Brain microvascular endothelial cell (primary cell): ENCODE measurements around the gene B4GALT4.
A peak's percentile ranks its signal among the peaks of the same experiment; 100 is the strongest.

Experiments
- DNase-seq: peaks from one replicate; pipeline ENCODE4 v3.0.0-alpha.2; 2020
- H3K27ac ChIP-seq: fragments of 250-450 bp; sonication (Bioruptor Pico); 2 replicates; pipeline ENCODE4 v1.5.1; 2020; ENCODE audit warnings: mild to moderate bottlenecking, moderate library complexity
- H3K27me3 ChIP-seq: fragments of 250-450 bp; sonication (Bioruptor Pico); replicated peaks from 2 replicates; pipeline ENCODE4 v1.5.1; 2020; ENCODE audit warnings: mild to moderate bottlenecking
- H3K36me3 ChIP-seq: fragments of 250-450 bp; sonication (Bioruptor Pico); replicated peaks from 2 replicates; pipeline ENCODE4 v1.5.1; 2020; ENCODE audit warnings: mild to moderate bottlenecking
- H3K4me3 ChIP-seq: 2 replicates; pipeline ENCODE4 v1.5.1; 2011; ENCODE audit warnings: low read depth, mild to moderate bottlenecking, control low read depth, low read length, moderate library complexity
- in situ Hi-C: cut with HindIII; loops from 2 replicates; pipeline ENCODE4 v1.10.0; 2017; ENCODE audit warnings: low sequenced_read_pairs, low pct_ligation_motif_present
- TF ChIP-seq, protein P1 (sequence below): IDR thresholded peaks from 2 replicates; pipeline ENCODE4 v1.5.1; 2011; ENCODE audit warnings: low read depth, mild to moderate bottlenecking, moderate library complexity, low read length, control low read depth, inconsistent platforms; ENCODE audit errors: missing control alignments

B4GALT4 gene

DNA sequence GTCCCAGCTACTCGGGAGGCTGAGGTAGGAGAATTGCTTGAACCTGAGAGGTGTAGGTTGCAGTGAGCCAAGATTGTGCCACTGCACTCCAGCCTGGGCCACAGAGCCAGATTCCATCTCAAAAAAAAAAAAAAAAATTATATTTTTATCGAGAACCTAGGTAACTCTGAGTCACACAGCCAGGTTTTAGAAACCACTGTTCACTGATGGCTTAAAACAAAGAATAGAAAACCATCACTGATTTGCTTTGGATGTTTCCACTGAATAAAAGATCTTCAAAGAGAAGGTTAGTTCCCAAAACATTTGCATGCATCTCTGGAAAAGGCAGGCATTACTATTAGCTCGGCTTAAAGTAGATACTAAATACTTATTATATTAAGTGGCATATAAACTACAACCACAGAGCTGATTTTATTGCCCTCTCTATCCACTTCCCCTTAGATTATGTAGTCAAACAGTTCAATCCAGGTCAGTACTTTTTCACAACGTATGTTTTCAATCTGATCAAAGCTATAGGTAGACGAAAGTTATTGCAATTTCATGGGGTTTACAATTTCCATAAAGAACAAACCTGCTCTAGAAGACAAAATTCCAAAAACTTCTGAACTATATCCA, 1.4 kb downstream of the B4GALT4 start:
- DNase-seq, result no peak
- Histone ChIP-seq H3K27me3 (no peaks in the 10 kb centered on the region), H3K4me3 (peak overlapping the region; percentile 68), H3K27ac (no peak overlapping the region), H3K36me3 (no peaks in the 10 kb centered on the region)
- TF ChIP-seq, protein P1, sequence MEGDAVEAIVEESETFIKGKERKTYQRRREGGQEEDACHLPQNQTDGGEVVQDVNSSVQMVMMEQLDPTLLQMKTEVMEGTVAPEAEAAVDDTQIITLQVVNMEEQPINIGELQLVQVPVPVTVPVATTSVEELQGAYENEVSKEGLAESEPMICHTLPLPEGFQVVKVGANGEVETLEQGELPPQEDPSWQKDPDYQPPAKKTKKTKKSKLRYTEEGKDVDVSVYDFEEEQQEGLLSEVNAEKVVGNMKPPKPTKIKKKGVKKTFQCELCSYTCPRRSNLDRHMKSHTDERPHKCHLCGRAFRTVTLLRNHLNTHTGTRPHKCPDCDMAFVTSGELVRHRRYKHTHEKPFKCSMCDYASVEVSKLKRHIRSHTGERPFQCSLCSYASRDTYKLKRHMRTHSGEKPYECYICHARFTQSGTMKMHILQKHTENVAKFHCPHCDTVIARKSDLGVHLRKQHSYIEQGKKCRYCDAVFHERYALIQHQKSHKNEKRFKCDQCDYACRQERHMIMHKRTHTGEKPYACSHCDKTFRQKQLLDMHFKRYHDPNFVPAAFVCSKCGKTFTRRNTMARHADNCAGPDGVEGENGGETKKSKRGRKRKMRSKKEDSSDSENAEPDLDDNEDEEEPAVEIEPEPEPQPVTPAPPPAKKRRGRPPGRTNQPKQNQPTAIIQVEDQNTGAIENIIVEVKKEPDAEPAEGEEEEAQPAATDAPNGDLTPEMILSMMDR, result no peak
- in situ Hi-C loops, result no loop called here

DNA sequence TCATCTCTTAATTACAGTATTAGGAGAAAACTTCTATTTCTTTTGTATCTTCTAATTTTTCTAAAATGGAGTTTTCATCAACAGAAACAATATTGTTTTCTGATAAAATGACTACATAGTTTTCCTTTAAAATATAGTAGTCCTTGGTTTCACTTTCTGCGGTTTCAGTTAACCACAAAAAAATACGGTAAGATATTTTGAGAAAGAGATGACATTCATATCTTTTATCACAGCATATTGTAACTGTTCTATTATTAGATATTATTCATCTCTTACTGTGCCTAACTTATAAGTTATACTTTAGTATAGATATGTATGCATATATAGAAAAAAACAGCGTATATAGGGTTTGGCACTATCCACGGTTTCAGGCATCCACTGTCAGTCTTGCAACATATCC, 2.3 kb downstream of the B4GALT4 start:
- Histone ChIP-seq H3K27ac (no peak overlapping the region), H3K36me3 (no peaks in the 10 kb centered on the region), H3K27me3 (no peaks in the 10 kb centered on the region), H3K4me3 (no peak overlapping the region)
- TF ChIP-seq, protein P1, result no peak
- in situ Hi-C loops, result no loop called here
- DNase-seq, result no peak

DNA sequence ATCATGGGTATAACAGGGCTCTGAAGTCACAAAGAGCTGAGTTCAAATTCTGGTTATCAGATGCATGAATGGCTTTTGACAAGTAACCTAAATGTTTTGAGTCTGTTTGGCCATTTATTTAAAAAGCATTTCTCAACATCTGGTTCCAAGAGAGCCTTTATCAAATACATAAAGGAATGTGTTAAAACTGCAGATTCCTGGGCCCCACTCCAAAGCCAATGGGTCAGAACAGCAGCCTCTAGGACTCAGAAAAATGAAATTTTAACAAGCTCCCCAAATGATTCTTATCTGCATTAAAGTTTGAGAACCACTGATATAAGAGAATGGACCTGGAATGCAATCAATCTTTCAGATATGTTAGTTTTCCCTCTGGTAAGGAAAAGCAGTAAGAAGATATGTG, 3.4 kb downstream of the B4GALT4 start:
- no peak overlapping the region for H3K27ac ChIP-seq
- DNase-seq, result no peak
- in situ Hi-C loops, result no loop called here

DNA sequence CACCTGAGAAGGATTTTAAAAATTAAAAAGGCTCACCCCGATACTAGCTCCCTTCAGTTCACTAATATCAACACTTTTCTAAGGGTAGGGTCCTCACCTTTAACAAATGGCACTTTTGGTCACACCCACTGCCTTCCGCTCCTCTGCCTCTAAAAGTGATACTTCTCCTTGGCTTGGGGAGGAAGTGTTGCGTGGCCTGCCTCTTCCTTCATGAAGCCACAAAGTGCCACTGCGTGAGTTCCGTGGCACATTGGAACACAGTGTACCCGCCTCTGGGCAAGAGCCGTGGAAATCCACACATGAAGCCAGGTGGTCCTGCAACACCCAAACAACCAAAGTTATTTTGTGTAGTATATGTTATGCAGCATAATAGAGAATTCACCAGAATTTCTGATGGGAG, 3.9 kb downstream of the B4GALT4 start:
- no peak for DNase-seq
- TF ChIP-seq, protein P1, result no peak
- Histone ChIP-seq H3K27ac (no peak overlapping the region), H3K4me3 (no peak overlapping the region), H3K27me3 (no peaks in the 10 kb centered on the region), H3K36me3 (no peaks in the 10 kb centered on the region)
- in situ Hi-C loops, result no loop called here

More for the DNA sequence above, 3.4 kb downstream of the B4GALT4 start:
- Histone ChIP-seq H3K27me3 (no peaks in the 10 kb centered on the region), H3K36me3 (no peaks in the 10 kb centered on the region), H3K4me3 (no peak overlapping the region)
- TF ChIP-seq, protein P1, result no peak

DNA sequence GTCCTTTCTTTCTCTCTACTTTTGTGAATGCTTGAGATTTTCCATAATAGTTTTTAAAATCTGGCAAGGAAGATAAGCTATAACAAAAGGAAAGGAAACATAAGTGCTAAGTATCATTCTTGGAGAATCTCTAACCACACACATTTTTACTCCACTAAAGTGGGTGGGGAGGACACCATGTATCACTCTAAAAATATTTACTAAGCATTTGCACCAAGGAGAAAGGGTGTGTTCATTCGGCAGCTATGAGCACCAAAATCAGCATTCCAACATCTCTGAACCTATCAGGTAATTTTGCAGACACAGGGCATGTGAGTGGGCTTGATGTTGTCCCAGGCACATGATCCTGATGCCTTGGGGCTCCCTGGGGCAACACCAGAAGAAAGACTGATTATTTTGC, 5.5 kb downstream of the B4GALT4 start:
- in situ Hi-C loops, result no loop called here
- no peak overlapping the region for H3K27ac ChIP-seq
- H3K4me3 ChIP-seq, result no peak overlapping the region
- H3K36me3 ChIP-seq, result no peaks in the 10 kb centered on the region
- H3K27me3 ChIP-seq, result no peaks in the 10 kb centered on the region
- peak; percentile 48 for DNase-seq
- TF ChIP-seq, protein P1, result no peak

DNA sequence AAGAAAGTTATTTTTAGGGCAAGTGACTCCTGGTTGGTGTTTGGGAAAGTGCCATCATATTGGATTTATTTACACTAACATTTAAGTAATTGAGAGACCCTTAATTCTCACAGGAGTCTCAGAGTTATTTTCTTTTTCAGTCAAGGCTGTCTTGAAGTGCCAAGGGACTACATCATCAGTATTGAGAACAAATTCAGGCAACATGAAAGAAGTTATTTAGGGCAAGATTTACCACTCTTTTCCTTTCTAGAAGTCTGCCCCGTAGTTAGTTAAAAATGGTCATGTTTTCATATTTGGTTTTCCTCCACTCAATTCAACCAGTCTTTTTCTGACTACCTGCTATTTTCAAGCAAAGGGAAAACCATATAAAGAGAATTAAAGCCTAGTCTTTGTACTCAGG, 6.1 kb downstream of the B4GALT4 start:
- H3K4me3 ChIP-seq, result no peak overlapping the region
- in situ Hi-C loops, result no loop called here
- TF ChIP-seq, protein P1, result no peak
- no peak for DNase-seq
- H3K27ac ChIP-seq, result no peak overlapping the region
- no peaks in the 10 kb centered on the region for H3K36me3 ChIP-seq
- H3K27me3 ChIP-seq, result no peaks in the 10 kb centered on the region
